Endothelial cell of umbilical vein (primary cell): ENCODE results near the gene C5orf15. TPM values are rescaled to one million over a fixed set of nuclear protein-coding genes. Genes with fewer than 3 reads are reported as not detected.

Experiments used
- BruUV-seq: library from RNA; stranded (reverse); fragments of 400-500 nt; replicated peaks from 2 replicates; lab custom pipeline; 2021; lab: Mats Ljungman, UMichigan
- CTCF ChIA-PET: fragments of 300-600, 350-600 bp; sonication (Branson Sonifier 250); formaldehyde crosslinking; loops from one replicate; lab custom pipeline; 2021; ENCODE audit warnings: antibody characterized with exemption, inconsistent platforms; lab: Charles Lee
- POLR2A ChIA-PET: fragments of 300-600, 350-600 bp; sonication (Branson Sonifier 250); formaldehyde crosslinking; loops from one replicate; lab custom pipeline; 2021; ENCODE audit warnings: antibody characterized with exemption, inconsistent platforms; lab: Charles Lee
- DNase-seq: peaks from one replicate; pipeline ENCODE4 v3.0.0-alpha.2; 2011; ENCODE audit warnings: low read depth, low spot score
- FAIRE-seq: peaks from 2 replicates; lab custom pipeline; 2011; peaks lifted over from hg19 to GRCh38; lab: Jason Lieb, UNC
- H2AFZ ChIP-seq: 2 replicates; pipeline ENCODE4 v1.6.0; 2012; ENCODE audit warnings: low read depth, low read length, control low read depth, inconsistent platforms
- H3K27ac ChIP-seq: 2 replicates; pipeline ENCODE4 v1.5.1; 2011; ENCODE audit warnings: low read depth, mild to moderate bottlenecking, control low read depth, low read length, moderate library complexity; ENCODE audit not compliant: insufficient read depth
- H3K27me3 ChIP-seq, 2 experiments: 2 replicates each; pipeline versions ENCODE4 v1.6.0 to v1.6.1; 2011; ENCODE audit warnings: low read length in 2 of 2, mixed read lengths in 1 of 2; ENCODE audit not compliant: control insufficient read depth in 2 of 2, insufficient read depth in 2 of 2
- H3K36me3 ChIP-seq, 2 experiments: 2 replicates in 1 of 2; 3 replicates in 1 of 2; pipeline ENCODE4 v1.5.1; 2011; ENCODE audit warnings: low read length in 2 of 2, mild to moderate bottlenecking in 1 of 2, moderate library complexity in 1 of 2; ENCODE audit not compliant: control insufficient read depth in 2 of 2, insufficient read depth in 2 of 2; ENCODE audit errors: extremely low read depth in 1 of 2
- H3K4me1 ChIP-seq: 3 replicates; pipeline ENCODE4 v1.5.1; 2011; ENCODE audit warnings: mild to moderate bottlenecking, low read length; ENCODE audit not compliant: control insufficient read depth, insufficient read depth; ENCODE audit errors: extremely low read depth
- H3K4me2 ChIP-seq: 2 replicates; pipeline ENCODE4 v1.6.1; 2011; ENCODE audit warnings: low read length, control low read depth, mixed read lengths; ENCODE audit not compliant: insufficient read depth
- H3K4me3 ChIP-seq, 3 experiments: fragments of 200-600 bp in 1 of 3; sonication (generic), shearing (Covaris generic) in 1 of 3; replicated peaks in 1 of 3; 2 replicates each; pipeline ENCODE4 v1.5.1; 2011 to 2016; ENCODE audit warnings: control low read depth in 3 of 3, low read length in 3 of 3, mild to moderate bottlenecking in 2 of 3, inconsistent platforms in 1 of 3, low read depth in 1 of 3, moderate library complexity in 1 of 3; ENCODE audit not compliant: insufficient read depth in 1 of 3
- H3K79me2 ChIP-seq: 2 replicates; pipeline ENCODE4 v1.6.0; 2012; ENCODE audit warnings: low read length, inconsistent platforms; ENCODE audit not compliant: control insufficient read depth, insufficient read depth
- H3K9ac ChIP-seq: replicated peaks from 2 replicates; pipeline ENCODE3; 2011; ENCODE audit warnings: low read length, control low read depth; ENCODE audit not compliant: insufficient read depth; ENCODE audit errors: extremely low read depth
- H3K9me1 ChIP-seq: replicated peaks from 3 replicates; pipeline ENCODE4 v1.6.0; 2011; ENCODE audit warnings: mild to moderate bottlenecking, low read length; ENCODE audit not compliant: control insufficient read depth, insufficient read depth; ENCODE audit errors: extremely low read depth
- H3K9me3 ChIP-seq: replicated peaks from 2 replicates; pipeline ENCODE4 v1.5.1; 2012; ENCODE audit warnings: low read length, inconsistent platforms; ENCODE audit not compliant: control insufficient read depth, insufficient read depth
- H4K20me1 ChIP-seq: replicated peaks from 2 replicates; pipeline ENCODE3; 2011; ENCODE audit warnings: mild to moderate bottlenecking, low read length; ENCODE audit not compliant: control insufficient read depth, insufficient read depth; ENCODE audit errors: extremely low read depth
- CTCF ChIP-seq, 2 donors: IDR thresholded peaks; 1 replicate in 1 of 2; 2 replicates in 1 of 2; pipeline ENCODE4 v1.5.1; 2011; ENCODE audit warnings: low read length in 2 of 2, mild to moderate bottlenecking in 2 of 2, moderate library complexity in 2 of 2, control low read depth in 1 of 2, inconsistent platforms in 1 of 2, low read depth in 1 of 2; ENCODE audit not compliant: insufficient read depth in 1 of 2; ENCODE audit errors: extremely low read depth in 1 of 2
- EZH2 ChIP-seq: IDR thresholded peaks from 2 replicates; pipeline ENCODE4 v1.6.1; 2012; ENCODE audit warnings: borderline replicate concordance, low read depth, mild to moderate bottlenecking, moderate library complexity, low read length, inconsistent platforms; ENCODE audit not compliant: severe bottlenecking
- FOS ChIP-seq: IDR thresholded peaks from 2 replicates; pipeline ENCODE4 v1.6.1; 2011; ENCODE audit warnings: mild to moderate bottlenecking, low read length, moderate library complexity, borderline replicate concordance; ENCODE audit not compliant: insufficient read depth
- GATA2 ChIP-seq: IDR thresholded peaks from 2 replicates; pipeline ENCODE4 v1.7.0; 2011; ENCODE audit warnings: low read depth, mild to moderate bottlenecking, moderate library complexity, mixed read lengths, low read length; ENCODE audit not compliant: insufficient read length, insufficient read depth
- JUN ChIP-seq: IDR thresholded peaks from 2 replicates; pipeline ENCODE4 v1.6.1; 2011; ENCODE audit warnings: borderline replicate concordance, low read depth; ENCODE audit not compliant: insufficient read length, insufficient read depth
- MAX ChIP-seq: IDR thresholded peaks from 2 replicates; pipeline ENCODE4 v1.6.1; 2011; ENCODE audit not compliant: insufficient read depth, insufficient read length
- POLR2A ChIP-seq: IDR thresholded peaks from 2 replicates; pipeline ENCODE4 v1.6.1; 2012; ENCODE audit warnings: low read depth, mild to moderate bottlenecking, control low read depth, low read length
- dilution Hi-C: fragments of 300-500 bp; cut with MboI; formaldehyde crosslinking; loops from one replicate; pipeline ENCODE4 v1.15.0; 2019; ENCODE audit warnings: low sequenced_read_pairs; ENCODE audit not compliant: extremely low pct_ligation_motif_present
- intact Hi-C: fragments of 100-400 bp; cut with micrococcal nuclease; formaldehyde crosslinking; loops from one replicate; pipeline ENCODE4 v1.10.0; 2022
- polyA plus RNA-seq, 4 experiments: library from polyadenylated mRNA; depleted of rRNA in 3 of 4; stranded (reverse) in 3 of 4; unstranded in 1 of 4; fragments of >200 nt; gene quantifications; 2 replicates each; pipeline versions ENCODE4 v1.2.1 to v1.2.3, GENCODE V29; 2011 to 2012; ENCODE audit warnings: missing spikeins in 1 of 4
- total RNA-seq: library from RNA; stranded (reverse); gene quantifications from 2 replicates; pipeline ENCODE4 v1.2.3, GENCODE V29; 2021

The C5orf15 gene
- total and polyA plus RNA-seq, 2 donors (not counting 3 experiments of a cell fraction or from before 2014, with no cell fraction given) = 25.3 to 45.4 TPM

GRCh38 chr5:134005417-134006061 is 37.1 kb upstream of the C5orf15 start:
- TF ChIP-seq GATA2 = no peak
- TF ChIP-seq EZH2 = no peak
- no peak for TF ChIP-seq POLR2A
- TF ChIP-seq FOS = no peak
- TF ChIP-seq JUN = no peak
- TF ChIP-seq MAX = no peak
- TF ChIP-seq CTCF (IDR thresholded peaks at IDR 0.05; ENCODE audit: extremely low read depth in 1 of 2, insufficient read depth in 1 of 2, low read depth in 1 of 2, low read length in 2 of 2) = no peak
- no peak for DNase-seq
- Histone ChIP-seq H3K36me3 (peaks cover 0 to 7% of the 10 kb centered on the region in 2 experiments), H3K27ac (peak overlapping the region; percentile 93), H3K4me3 (peak overlapping the region; percentile 48 to 95 (median 63)), H3K4me2 (peak overlapping the region; percentile 64), H2AFZ (peak overlapping the region; percentile 54), H3K79me2 (peaks cover 46% of the 10 kb centered on the region), H3K9me3 (no peaks in the 10 kb centered on the region), H3K4me1 (peaks cover 21% of the 10 kb centered on the region), H3K9ac (peak overlapping the region; percentile 95), H3K27me3 (no peaks in the 10 kb centered on the region), H4K20me1 (no peaks in the 10 kb centered on the region), H3K9me1 (no peaks in the 10 kb centered on the region)
- dilution Hi-C loops (no loop called here), intact Hi-C loops (loop anchor here (2.0 kb wide), 2 partner anchors 33 to 37 kb away; partner anchors contain the start of gene C5orf15)
- FAIRE-seq = no peak
- ChIA-PET POLR2A (interaction anchor here (0.5 to 0.6 kb wide), 2 partner anchors 12 to 941 kb away, joined by 3 to 5 read pairs; no protein-coding TSS in a partner anchor), CTCF (interaction anchor here (0.6 to 3.0 kb wide), 7 partner anchors 9 to 39 kb away, joined by 4 to 43 read pairs (median 7); no protein-coding TSS in a partner anchor)
- BruUV-seq = no TSS peak
